Upper lobe of left lung (tissue), 4 donors: ENCODE measurements around the gene COPRS.

Experiments used
- EP300 ChIP-seq, 4 donors: sonication (generic); formaldehyde crosslinking; IDR thresholded peaks; one replicate each; pipeline ENCODE4 v1.5.1; 2017; ENCODE audit warnings: antibody characterized with exemption in 4 of 4, control low read depth in 2 of 4
- POLR2A ChIP-seq, 4 donors: fragments of 450-650 bp; IDR thresholded peaks; one replicate each; pipeline ENCODE4 v1.5.1; 2016 to 2017; ENCODE audit warnings: antibody characterized with exemption in 4 of 4, mild to moderate bottlenecking in 2 of 4
- POLR2AphosphoS5 ChIP-seq, 2 donors: sonication (generic); formaldehyde crosslinking; IDR thresholded peaks; one replicate each; pipeline ENCODE4 v1.5.1; 2017; ENCODE audit warnings: antibody characterized with exemption in 2 of 2
- TF ChIP-seq, protein P1 (sequence below), 6 experiments: fragments of 450-650 bp in 4 of 6; fragments of 200-600 bp in 2 of 6; sonication (generic) in 2 of 6; IDR thresholded peaks; one replicate each; pipeline ENCODE4 v1.5.1; 2016 to 2019; ENCODE audit warnings: antibody characterized with exemption in 6 of 6

DNA sequence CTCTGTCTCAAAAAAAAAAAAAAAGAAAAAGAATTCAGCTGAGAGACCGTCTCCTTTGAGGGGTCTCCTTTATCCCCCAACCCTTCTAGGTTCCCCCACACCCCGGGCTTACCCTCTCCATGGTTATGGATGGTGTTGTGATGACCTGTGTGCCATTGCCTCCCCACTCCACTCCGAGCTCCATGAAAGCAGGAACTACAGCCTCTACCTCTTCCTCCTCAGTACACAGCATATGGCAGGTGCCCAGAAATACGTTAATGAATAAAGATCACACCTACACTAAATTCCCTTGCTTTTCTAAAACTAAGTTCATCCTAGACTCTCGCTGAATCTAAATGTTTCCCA lies 17.2 kb downstream of the COPRS start:
- TF ChIP-seq, protein P1, sequence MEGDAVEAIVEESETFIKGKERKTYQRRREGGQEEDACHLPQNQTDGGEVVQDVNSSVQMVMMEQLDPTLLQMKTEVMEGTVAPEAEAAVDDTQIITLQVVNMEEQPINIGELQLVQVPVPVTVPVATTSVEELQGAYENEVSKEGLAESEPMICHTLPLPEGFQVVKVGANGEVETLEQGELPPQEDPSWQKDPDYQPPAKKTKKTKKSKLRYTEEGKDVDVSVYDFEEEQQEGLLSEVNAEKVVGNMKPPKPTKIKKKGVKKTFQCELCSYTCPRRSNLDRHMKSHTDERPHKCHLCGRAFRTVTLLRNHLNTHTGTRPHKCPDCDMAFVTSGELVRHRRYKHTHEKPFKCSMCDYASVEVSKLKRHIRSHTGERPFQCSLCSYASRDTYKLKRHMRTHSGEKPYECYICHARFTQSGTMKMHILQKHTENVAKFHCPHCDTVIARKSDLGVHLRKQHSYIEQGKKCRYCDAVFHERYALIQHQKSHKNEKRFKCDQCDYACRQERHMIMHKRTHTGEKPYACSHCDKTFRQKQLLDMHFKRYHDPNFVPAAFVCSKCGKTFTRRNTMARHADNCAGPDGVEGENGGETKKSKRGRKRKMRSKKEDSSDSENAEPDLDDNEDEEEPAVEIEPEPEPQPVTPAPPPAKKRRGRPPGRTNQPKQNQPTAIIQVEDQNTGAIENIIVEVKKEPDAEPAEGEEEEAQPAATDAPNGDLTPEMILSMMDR (IDR thresholded peaks at IDR 0.05): no peak
- TF ChIP-seq POLR2A (IDR thresholded peaks at IDR 0.05) (no peak), EP300 (IDR thresholded peaks at IDR 0.05) (no peak), POLR2AphosphoS5 (IDR thresholded peaks at IDR 0.05) (no peak)
